Esophagus (tissue), 2 donors: ENCODE measurements around the gene ABHD16A. TPM values are rescaled to one million over a fixed set of nuclear protein-coding genes. Genes with fewer than 3 reads are reported as not detected.

ENCODE experiments used
- H3K27ac ChIP-seq, 2 donors: one replicate each; pipeline ENCODE4 v1.5.1; 2013; ENCODE audit warnings: low read depth in 2 of 2, mild to moderate bottlenecking in 2 of 2, inconsistent platforms in 1 of 2, low read length in 1 of 2, moderate library complexity in 1 of 2
- H3K27me3 ChIP-seq, 2 donors: one replicate each; pipeline ENCODE4 v1.6.1; 2013; ENCODE audit warnings: low read length in 2 of 2, control low read depth in 1 of 2, mild to moderate bottlenecking in 1 of 2; ENCODE audit not compliant: insufficient read depth in 2 of 2, control insufficient read depth in 1 of 2
- H3K36me3 ChIP-seq, 2 donors: one replicate each; pipeline ENCODE4 v1.6.1; 2013; ENCODE audit warnings: low read length in 1 of 2; ENCODE audit not compliant: control insufficient read depth in 2 of 2, insufficient read depth in 2 of 2
- H3K4me1 ChIP-seq, 2 donors: one replicate each; pipeline ENCODE4 v1.6.1; 2013; ENCODE audit warnings: low read length in 1 of 2; ENCODE audit not compliant: control insufficient read depth in 2 of 2, insufficient read depth in 2 of 2
- H3K4me3 ChIP-seq, 2 donors: one replicate each; pipeline ENCODE4 v1.5.1; 2013; ENCODE audit warnings: low read length in 2 of 2, mild to moderate bottlenecking in 2 of 2, low read depth in 1 of 2, moderate library complexity in 1 of 2
- H3K9me3 ChIP-seq, 2 donors: one replicate each; pipeline ENCODE4 v1.6.1; 2013; ENCODE audit warnings: mild to moderate bottlenecking in 2 of 2, low read depth in 1 of 2, low read length in 1 of 2, moderate library complexity in 1 of 2; ENCODE audit not compliant: control insufficient read depth in 2 of 2, insufficient read depth in 1 of 2
- WGBS, 2 donors: extraction: QIAGEN DNeasy Blood & Tissue Kit; methylation state at CpG; one replicate each; pipeline ENCODE4 v1.1.7; 2013; 5-methylcytosine and 5-hydroxymethylcytosine counted together
- polyA plus RNA-seq, 2 donors: library from polyadenylated mRNA; stranded (reverse); fragments of 200-250 nt; gene quantifications; one replicate each; pipeline ENCODE4 v1.2.3, GENCODE V29; 2013
- donor health status: healthy with polysubstance abuse.
- donor health status: Bipolar disorder and iron deficiency.

The ABHD16A gene
- polyA plus RNA-seq, 2 donors = 30.0 to 40.1 TPM

GRCh38 chr6:31732029-31732428, 28.9 kb upstream of the ABHD16A start:
- H3K36me3 ChIP-seq = peaks cover 14 to 26% of the 10 kb centered on the region in 2 donors
- 66% methylated on average over 3 of the region's 3 CpGs for WGBS, 2 donors
- peaks cover 3 to 19% of the 10 kb centered on the region in 2 donors for H3K4me1 ChIP-seq

DNA sequence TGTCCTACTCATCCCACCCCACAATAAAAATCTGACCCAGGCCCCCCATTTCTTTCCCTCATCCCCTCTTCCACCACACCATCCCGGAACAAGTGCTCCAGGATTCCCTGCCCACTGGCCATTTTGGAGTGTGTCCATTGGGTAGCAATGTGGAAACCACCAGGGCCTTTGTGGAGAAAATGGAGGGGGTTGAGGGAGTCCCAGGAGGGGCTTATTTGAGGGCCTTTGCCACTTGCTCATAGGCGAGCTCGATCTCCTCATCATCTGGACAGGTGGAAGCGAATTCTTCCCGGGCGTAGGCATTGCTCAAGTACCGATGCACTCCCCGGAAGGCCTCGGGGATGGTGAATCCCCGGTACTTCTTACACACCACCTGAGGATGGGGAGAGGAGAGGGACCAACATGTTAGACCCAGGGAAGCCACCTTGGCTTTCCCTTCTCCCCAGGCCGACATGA, 27.5 kb upstream of the ABHD16A start:
- Histone ChIP-seq H3K36me3 (peaks cover 14 to 27% of the 10 kb centered on the region in 2 donors), H3K27ac (peak overlapping the region; percentile 96 to 99), H3K4me3 (no peak overlapping the region), H3K9me3 (no peaks in the 10 kb centered on the region), H3K27me3 (no peaks in the 10 kb centered on the region), H3K4me1 (peaks cover 0 to 14% of the 10 kb centered on the region in 2 donors)
- WGBS, 2 donors = 73 to 75% methylated on average over 11 of the region's 11 CpGs

More at GRCh38 chr6:31732029-31732428, 28.9 kb upstream of the ABHD16A start:
- Histone ChIP-seq H3K4me3 (no peak overlapping the region), H3K9me3 (no peaks in the 10 kb centered on the region), H3K27me3 (no peaks in the 10 kb centered on the region), H3K27ac (peak overlapping the region in 1 of 2 donors; percentile 30)

- Histone ChIP-seq H3K36me3 (peaks cover 14 to 27% of the 10 kb centered on the region in 2 donors), H3K4me3 (peak overlapping the region; percentile 74 to 80), H3K9me3 (no peaks in the 10 kb centered on the region), H3K27ac (peak overlapping the region; percentile 96 to 99), H3K4me1 (peaks cover 0 to 14% of the 10 kb centered on the region in 2 donors), H3K27me3 (no peaks in the 10 kb centered on the region)
- 3% methylated on average over 45 to 46 of the region's 46 CpGs for WGBS, 2 donors
Measured at GRCh38 chr6:31729979-31730630, 27.0 kb upstream of the ABHD16A start.

GRCh38 chr6:31729515-31729978, 26.4 kb upstream of the ABHD16A start:
- Histone ChIP-seq H3K9me3 (no peaks in the 10 kb centered on the region), H3K27ac (peak overlapping the region; percentile 96 to 99), H3K4me3 (peak overlapping the region; percentile 74 to 80), H3K36me3 (peaks cover 14 to 25% of the 10 kb centered on the region in 2 donors), H3K4me1 (peaks cover 0 to 14% of the 10 kb centered on the region in 2 donors), H3K27me3 (no peaks in the 10 kb centered on the region)
- 0 to 1% methylated on average over 28 to 29 of the region's 29 CpGs for WGBS, 2 donors

DNA sequence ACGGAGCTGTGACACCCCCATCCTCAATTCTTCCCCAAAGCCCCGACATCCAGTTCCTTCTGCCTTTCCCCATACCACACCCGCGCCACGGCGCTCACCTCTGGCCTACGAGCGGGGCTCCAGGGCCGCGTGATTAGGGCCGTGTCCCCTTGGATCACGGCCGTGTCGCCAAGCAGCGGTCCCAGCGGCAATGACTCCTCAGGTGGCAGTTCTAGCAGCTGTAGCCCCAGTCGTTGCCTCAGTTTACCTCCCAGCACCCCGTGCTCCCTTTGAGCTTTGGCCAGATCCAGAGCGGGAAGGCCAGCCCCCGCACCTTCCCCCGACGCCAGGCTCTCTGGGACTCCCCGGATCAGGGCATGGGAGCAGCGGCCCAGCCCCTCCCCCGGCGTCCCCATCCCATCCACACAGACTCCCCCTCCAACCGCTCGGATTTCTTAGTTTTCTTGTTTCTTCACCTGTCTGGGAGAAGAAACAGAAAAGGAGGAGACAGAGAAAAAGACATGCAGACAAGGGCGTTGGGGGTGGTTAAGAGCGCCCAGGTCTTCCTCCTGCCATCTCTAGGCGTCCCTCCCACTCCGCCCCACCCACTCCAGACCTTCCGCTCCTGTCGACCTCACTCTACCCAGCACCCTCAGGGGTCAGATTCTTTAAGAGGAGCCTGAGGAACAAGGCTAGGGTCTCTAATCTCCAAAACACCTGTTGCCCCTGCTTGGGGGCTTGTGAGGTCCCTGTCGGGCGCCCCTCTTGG, 25.8 kb upstream of the ABHD16A start, which contains the start of gene DDAH2:
DDAH2 (minus strand) TSS at position 533 of the 748 bp plus-strand sequence; CDS start at position 395, 138 bp downstream.
- WGBS, 2 donors = 15% methylated on average over 36 of the region's 36 CpGs
- H3K9me3 ChIP-seq = no peaks in the 10 kb centered on the region
- peak within 1 kb of the TSS; percentile 74 to 80 for H3K4me3 ChIP-seq
- H3K4me1 ChIP-seq = peaks cover 0 to 8% of the 10 kb centered on the region in 2 donors
- no peaks in the 10 kb centered on the region for H3K27me3 ChIP-seq
- peak within 1 kb of the TSS; percentile 96 to 99 for H3K27ac ChIP-seq
- H3K36me3 ChIP-seq = peaks cover 13 to 20% of the 10 kb centered on the region in 2 donors

- Histone ChIP-seq H3K27me3 (no peaks in the 10 kb centered on the region), H3K4me3 (peak overlapping the region; percentile 74 to 80), H3K4me1 (peaks cover 0 to 8% of the 10 kb centered on the region in 2 donors), H3K36me3 (peaks cover 4 to 16% of the 10 kb centered on the region in 2 donors), H3K9me3 (no peaks in the 10 kb centered on the region), H3K27ac (peak overlapping the region; percentile 96 to 99)
- 66 to 72% methylated on average over 41 of the region's 41 CpGs for WGBS, 2 donors
Measured at GRCh38 chr6:31727717-31728671, 24.9 kb upstream of the ABHD16A start.

DNA sequence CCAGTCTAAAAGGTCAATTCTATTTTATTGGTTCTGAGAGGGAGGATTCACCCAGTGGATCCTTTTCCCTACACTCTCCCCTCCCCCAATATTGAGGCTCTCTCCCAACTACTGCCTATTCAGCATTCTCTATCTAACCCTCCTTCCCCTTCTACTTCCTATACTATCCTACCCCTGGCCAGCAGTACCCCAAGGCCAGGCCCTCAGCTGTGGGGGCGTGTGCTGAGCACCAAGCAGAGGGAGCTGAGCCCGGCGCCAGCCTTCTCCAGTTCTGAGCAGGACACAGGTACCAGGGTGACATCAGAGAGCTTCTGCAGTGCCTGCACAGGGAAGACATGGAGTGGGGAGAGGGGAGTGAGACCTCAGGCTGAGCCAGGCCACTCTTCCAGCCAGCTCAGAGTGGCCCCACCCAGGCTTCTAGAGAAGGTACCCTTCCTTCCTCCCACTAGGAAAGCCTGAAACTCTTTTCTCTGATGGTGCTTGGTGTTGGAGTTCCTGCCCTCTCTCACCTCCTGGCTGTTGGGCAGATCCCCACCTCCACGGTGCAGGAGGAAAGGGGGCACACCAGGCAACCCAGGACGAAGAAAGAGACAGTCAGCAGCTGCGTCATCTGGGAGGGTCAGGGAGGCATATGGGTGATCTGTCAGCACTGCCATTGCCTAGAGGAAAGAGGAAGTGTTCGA, 24.1 kb upstream of the ABHD16A start:
- Histone ChIP-seq H3K4me1 (peaks cover 0 to 10% of the 10 kb centered on the region in 2 donors), H3K4me3 (peak overlapping the region in 1 of 2 donors; percentile 1), H3K27me3 (no peaks in the 10 kb centered on the region), H3K27ac (peak overlapping the region; percentile 43 to 65), H3K36me3 (peaks cover 4 to 15% of the 10 kb centered on the region in 2 donors), H3K9me3 (no peaks in the 10 kb centered on the region)
- WGBS, 2 donors = 74 to 81% methylated on average over 7 of the region's 7 CpGs

GRCh38 chr6:31725502-31726350, 22.6 kb upstream of the ABHD16A start:
- Histone ChIP-seq H3K4me3 (no peak overlapping the region), H3K27ac (peak overlapping the region; percentile 10 to 40), H3K9me3 (no peaks in the 10 kb centered on the region), H3K36me3 (peaks cover 0 to 9% of the 10 kb centered on the region in 2 donors), H3K4me1 (peaks cover 0 to 10% of the 10 kb centered on the region in 2 donors), H3K27me3 (no peaks in the 10 kb centered on the region)
- WGBS, 2 donors = 80 to 83% methylated on average over 12 of the region's 12 CpGs
